NAMALWA (cell line): ENCODE data around the gene HOXB1.

Experiments used
- DNase-seq: peaks from one replicate; pipeline ENCODE4 v3.0.0-alpha.2; 2015; ENCODE audit warnings: low spot score

The HOXB1 gene

GRCh38 chr17:48530887-48531272 is at the start of gene HOXB1:
Gene HOXB1, minus strand, starts transcription at chr17:48531011. Its CDS starts 107 bp downstream, at chr17:48530904.
- no peak for DNase-seq

GRCh38 chr17:48579760-48580554 is 49.1 kb upstream of the HOXB1 start:
- no peak for DNase-seq

- DNase-seq = no peak
Measured at GRCh38 chr17:48579471-48579759, 48.6 kb upstream of the HOXB1 start.

GRCh38 chr17:48578616-48579470 is 48.0 kb upstream of the HOXB1 start:
- DNase-seq = no peak

GRCh38 chr17:48577946-48578615 is 47.3 kb upstream of the HOXB1 start, which contains the start of gene HOXB4:
Gene HOXB4, minus strand, starts transcription at chr17:48578350. Its CDS starts 31 bp downstream, at chr17:48578319.
- peak; percentile 78 for DNase-seq

GRCh38 chr17:48577330-48577945 is 46.6 kb upstream of the HOXB1 start:
- DNase-seq = peak; percentile 29

- DNase-seq = no peak
Measured at GRCh38 chr17:48576479-48577309, 45.9 kb upstream of the HOXB1 start.

- no peak for DNase-seq
Measured at GRCh38 chr17:48575673-48576478, 45.1 kb upstream of the HOXB1 start.

GRCh38 chr17:48575066-48575582 is 44.3 kb upstream of the HOXB1 start:
- DNase-seq = no peak

GRCh38 chr17:48574505-48575065 is 43.8 kb upstream of the HOXB1 start:
- DNase-seq = no peak

GRCh38 chr17:48571826-48572417 is 41.1 kb upstream of the HOXB1 start:
- no peak for DNase-seq

GRCh38 chr17:48571024-48571818 is 40.4 kb upstream of the HOXB1 start:
- no peak for DNase-seq

GRCh38 chr17:48570325-48571023 is 39.7 kb upstream of the HOXB1 start:
- DNase-seq = no peak

- no peak for DNase-seq
Measured at GRCh38 chr17:48569674-48570324, 39.0 kb upstream of the HOXB1 start.

- DNase-seq = no peak
Measured at GRCh38 chr17:48569240-48569582, 38.4 kb upstream of the HOXB1 start.

GRCh38 chr17:48568499-48569239 is 37.9 kb upstream of the HOXB1 start:
- no peak for DNase-seq
